GM12801 (cell line): ENCODE measurements around the gene PHF24.

Source experiments
- TF ChIP-seq, protein P1 (sequence below): IDR thresholded peaks from one replicate; pipeline ENCODE4 v1.5.1; 2011; ENCODE audit warnings: control low read depth; ENCODE audit not compliant: insufficient read length; ENCODE audit errors: extremely low read depth

PHF24 gene

DNA sequence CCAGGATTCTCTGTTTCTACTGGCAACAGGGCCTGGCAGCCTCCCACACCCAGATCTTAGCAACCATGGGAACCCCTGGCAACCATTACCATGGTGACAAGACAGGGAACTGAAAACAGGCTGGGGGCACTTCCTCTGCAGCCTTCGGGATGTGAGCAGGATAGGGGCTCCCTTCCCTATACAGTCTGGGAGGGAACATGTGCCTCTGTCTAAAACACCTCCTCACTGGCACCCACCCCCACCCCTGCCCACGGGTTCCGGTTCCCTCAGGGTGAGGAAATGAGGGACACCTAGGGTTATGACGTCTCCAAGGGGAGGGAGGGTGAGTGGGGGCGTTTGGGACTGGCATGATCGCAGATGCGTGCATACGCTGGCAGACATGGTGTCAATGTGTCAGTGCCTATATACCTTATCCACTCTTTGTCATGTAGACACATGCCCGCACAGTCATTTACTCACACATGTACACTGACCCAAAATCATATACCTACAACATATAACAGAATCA lies 28.5 kb downstream of the PHF24 start:
- TF ChIP-seq, protein P1, sequence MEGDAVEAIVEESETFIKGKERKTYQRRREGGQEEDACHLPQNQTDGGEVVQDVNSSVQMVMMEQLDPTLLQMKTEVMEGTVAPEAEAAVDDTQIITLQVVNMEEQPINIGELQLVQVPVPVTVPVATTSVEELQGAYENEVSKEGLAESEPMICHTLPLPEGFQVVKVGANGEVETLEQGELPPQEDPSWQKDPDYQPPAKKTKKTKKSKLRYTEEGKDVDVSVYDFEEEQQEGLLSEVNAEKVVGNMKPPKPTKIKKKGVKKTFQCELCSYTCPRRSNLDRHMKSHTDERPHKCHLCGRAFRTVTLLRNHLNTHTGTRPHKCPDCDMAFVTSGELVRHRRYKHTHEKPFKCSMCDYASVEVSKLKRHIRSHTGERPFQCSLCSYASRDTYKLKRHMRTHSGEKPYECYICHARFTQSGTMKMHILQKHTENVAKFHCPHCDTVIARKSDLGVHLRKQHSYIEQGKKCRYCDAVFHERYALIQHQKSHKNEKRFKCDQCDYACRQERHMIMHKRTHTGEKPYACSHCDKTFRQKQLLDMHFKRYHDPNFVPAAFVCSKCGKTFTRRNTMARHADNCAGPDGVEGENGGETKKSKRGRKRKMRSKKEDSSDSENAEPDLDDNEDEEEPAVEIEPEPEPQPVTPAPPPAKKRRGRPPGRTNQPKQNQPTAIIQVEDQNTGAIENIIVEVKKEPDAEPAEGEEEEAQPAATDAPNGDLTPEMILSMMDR: no peak

DNA sequence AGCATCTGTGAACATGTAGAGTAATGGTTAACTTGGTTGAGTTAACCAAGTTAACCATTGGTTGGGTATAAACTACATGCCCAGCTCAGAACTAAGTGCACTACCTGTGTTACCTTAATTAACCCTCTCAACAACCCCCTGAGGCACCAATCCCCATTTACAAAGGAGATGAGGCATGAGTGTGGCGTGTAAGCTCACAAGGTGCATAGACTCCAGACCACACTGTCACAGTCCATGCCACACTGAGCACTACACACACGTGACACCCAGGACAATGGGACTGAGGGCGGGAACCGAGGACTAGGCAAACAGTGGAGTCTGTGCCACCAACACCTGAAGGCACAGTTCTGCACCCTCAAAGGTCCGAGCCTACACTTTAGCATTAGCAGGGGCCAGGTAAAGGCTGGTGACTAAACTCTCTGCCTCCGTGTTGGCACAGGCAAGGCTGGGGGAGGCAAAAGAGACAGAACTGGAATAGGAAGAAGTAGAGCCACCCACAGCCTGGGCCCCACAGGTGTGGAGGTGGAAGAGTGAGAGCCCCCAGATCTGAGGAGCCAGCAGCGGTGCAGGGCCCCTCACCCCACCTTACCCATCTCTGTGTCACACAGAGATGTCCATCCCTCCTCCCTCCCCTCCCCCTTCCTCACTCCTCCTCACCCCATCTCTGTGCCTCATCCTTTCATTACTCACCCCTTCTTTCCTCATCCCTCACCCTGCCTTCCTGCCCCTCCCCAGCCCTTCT lies 29.2 kb downstream of the PHF24 start:
- TF ChIP-seq, protein P1: no peak

DNA sequence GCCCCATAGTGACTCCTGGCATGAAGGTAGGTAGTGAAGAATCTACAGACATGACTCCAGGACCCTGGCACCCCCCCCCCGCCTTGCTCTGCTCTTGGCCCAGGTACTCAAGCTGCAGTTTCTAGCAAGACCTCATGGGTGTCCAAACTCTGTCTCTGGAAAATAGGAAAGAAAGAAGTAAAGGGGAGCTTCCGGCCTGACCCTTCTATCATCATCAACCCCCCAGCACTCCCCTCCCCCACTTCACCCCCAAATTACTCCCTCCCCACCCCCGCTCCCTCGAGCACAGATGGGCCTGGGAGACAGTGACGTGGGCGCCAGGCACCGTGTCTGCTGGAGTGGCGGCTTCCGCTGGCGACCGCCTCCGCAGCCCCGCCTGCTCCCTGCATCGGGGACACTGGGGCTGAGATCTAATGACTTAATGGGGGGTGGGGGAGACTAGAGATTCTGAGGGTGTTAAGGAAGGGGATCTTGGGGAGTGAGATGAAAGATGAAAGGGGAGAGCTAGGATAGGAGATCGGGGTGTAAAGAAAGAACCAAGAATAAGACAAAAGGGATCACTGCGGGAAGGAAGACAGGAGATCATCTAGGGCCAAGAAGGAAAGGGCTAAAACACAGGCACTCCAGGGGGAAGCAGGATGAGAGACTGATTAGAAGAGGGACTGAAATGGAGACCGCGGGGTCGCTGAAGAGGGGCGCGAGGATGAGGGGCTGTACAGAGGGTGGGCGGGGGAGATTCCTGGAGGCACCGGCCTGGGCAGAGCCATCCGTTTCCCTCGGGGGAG lies 30.3 kb downstream of the PHF24 start:
- TF ChIP-seq, protein P1: no peak

DNA sequence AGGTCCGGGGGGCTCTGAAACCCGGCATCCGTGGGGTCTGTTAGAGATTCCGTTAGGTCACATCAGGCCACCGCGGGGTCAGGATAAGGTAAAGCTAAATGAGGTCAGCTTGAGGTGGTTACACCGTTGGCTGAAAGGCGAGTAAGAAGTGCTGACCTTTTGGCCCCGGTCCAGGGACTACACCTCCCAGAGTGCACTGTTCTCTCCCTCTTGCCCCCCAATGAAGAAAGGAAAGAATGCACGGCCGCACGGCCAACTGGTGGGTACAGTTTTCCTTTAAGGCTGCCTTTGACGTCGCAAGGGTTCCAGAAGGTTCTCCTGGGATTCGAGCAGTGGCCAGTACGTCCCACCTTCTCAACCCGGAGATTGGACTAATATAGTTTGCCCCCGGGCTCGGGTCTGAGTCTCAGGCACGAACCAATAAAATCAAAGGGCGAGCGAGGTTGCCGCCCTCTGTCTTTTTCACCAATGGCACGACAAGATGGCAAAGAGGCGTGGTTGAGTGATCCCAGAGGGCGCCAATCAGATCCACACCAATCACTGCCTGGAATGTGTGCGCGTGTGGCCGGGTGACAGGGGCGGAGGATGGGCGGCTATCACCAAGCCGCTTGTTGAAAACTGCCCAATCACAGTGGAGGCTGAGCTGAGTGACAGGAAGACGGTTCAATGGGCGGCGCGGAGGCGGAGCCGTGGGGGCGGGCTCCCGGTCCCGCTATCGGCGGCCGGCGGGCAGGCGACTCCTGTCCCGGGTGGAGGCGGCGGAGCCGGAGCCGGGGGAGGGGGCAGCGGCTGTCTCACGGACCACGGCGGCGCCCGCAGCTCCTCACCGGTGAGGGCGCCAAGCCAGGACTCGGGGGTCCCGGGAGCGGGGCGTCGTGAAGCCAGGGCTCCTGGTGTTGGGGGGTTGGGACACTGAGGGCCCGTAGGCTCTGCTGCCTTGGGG lies 31.2 kb downstream of the PHF24 start, which contains the start of gene DNAJB5:
DNAJB5 (plus strand) TSS at position 743 of the 943 bp plus-strand sequence. CDS start 886 bp downstream, outside the sequence.
- TF ChIP-seq, protein P1: no peak

DNA sequence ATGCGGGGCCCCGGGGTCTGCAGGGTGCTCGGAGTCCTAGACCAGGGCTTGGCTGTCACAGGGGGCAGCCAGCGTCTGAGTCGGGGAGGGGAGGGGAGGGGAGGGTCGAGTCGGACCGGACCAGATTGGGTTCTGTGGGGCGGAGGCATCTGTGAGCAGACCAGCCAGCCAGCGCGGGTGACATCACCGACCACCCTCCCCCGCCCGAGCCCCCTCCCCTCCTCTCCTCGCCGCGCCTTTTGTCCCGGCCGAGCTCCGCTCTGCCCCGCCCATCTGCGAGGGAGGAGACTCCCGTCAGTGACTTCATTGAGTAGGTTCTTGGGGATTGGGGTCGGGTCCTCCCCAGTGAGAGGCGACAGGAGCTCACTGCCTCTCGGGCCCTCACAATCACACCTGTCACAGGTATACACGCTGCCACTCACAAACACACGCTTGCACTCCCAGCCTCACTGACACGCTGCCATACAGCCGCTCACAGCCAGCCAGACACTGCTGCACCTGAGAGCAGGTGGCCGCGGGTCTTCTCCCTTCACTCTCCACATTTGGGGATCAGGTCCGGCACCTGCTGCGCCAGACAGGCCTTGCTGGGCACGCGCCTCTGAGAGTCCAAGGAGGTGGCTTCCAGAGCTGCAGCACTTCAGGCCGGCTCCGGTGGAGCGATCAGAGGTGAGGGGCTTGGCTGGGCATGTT lies 32.0 kb downstream of the PHF24 start:
- TF ChIP-seq, protein P1: no peak

DNA sequence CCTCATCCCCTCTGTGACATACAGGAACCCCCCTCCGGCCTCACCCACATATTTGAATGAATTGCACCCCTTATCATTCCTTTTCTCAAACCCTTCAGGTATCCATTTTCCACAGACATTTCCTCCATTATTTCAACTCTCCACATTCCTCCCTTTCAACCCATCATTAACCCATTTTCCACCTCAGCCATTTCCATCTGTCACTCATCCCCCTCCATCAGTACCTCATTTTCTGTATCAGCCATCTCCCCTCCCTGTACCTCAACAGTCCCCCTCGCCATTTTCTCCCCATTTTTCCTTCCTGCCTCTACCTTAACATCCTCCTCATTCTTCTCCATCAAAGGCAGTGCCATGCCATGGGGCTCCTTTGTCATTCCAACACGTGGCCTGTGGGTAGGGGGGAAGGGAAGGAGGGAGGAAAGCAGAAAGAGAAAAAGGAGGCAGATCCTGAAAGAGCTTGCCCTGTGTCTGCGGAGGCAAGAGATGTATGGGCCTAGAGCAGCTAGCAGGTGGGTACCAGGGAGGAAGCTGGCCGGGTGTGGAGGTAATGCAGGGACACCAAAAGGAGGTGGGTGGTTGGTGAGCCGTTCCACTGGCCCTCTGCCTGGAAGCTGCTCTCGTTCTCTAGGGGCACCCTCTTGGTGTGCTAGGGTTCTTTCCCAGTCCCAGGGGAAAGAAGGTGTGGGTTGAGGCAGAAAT lies 33.0 kb downstream of the PHF24 start:
- TF ChIP-seq, protein P1: no peak
